Gastroesophageal sphincter (tissue), 4 donors: ENCODE data around the gene SYNM. TPM values are rescaled to one million over a fixed set of nuclear protein-coding genes. Genes with fewer than 3 reads are reported as not detected.

Source experiments
- ATAC-seq: fragments of 150-250 bp; one replicate; pipeline ENCODE4 v1.9.1; 2016; ENCODE audit warnings: mild to moderate bottlenecking, moderate library complexity
- H3K27ac ChIP-seq, 4 donors: fragments of 200-600 bp; sonication (generic) in 3 of 4; 1 replicate in 3 of 4; 2 replicates in 1 of 4; pipeline ENCODE4 v1.5.1; 2016 to 2019
- H3K27me3 ChIP-seq: fragments of 200-600 bp; sonication (generic); one replicate; pipeline ENCODE4 v1.5.1; 2019
- H3K36me3 ChIP-seq, 2 donors: fragments of 200-600 bp; sonication (generic); one replicate each; pipeline ENCODE4 v1.5.1; 2019; ENCODE audit warnings: control low read depth in 1 of 2
- H3K4me1 ChIP-seq, 3 donors: fragments of 200-600 bp; sonication (generic); 1 replicate in 2 of 3; 2 replicates in 1 of 3; pipeline ENCODE4 v1.5.1; 2016 to 2019; ENCODE audit warnings: control low read depth in 2 of 3
- H3K4me3 ChIP-seq, 2 donors: fragments of 200-600 bp; sonication (generic); one replicate each; pipeline ENCODE4 v1.5.1; 2019; ENCODE audit warnings: mild to moderate bottlenecking in 1 of 2, moderate library complexity in 1 of 2
- H3K9me3 ChIP-seq, 3 donors: fragments of 200-600 bp; sonication (generic); one replicate each; pipeline ENCODE4 v1.5.1; 2017 to 2019; ENCODE audit warnings: control low read depth in 2 of 3
- EP300 ChIP-seq: sonication (generic); formaldehyde crosslinking; IDR thresholded peaks from one replicate; pipeline ENCODE4 v1.6.1; 2017; ENCODE audit warnings: antibody characterized with exemption, mild to moderate bottlenecking
- POLR2A ChIP-seq, 2 donors: fragments of 450-650 bp; IDR thresholded peaks; one replicate each; pipeline ENCODE4 v1.6.1; 2017; ENCODE audit warnings: antibody characterized with exemption in 2 of 2, mild to moderate bottlenecking in 2 of 2, moderate library complexity in 1 of 2
- POLR2AphosphoS5 ChIP-seq: sonication (generic); formaldehyde crosslinking; IDR thresholded peaks from one replicate; pipeline ENCODE4 v1.6.1; 2017; ENCODE audit warnings: antibody characterized with exemption
- WGBS, 2 donors: methylation state at CpG; one replicate each; pipeline ENCODE4 v1.1.5; 2018; ENCODE audit warnings: low coverage in 1 of 2; 5-methylcytosine and 5-hydroxymethylcytosine counted together
- total RNA-seq, 4 donors: library from RNA; depleted of rRNA; stranded (reverse); fragments of >200 nt; gene quantifications; one replicate each; pipeline ENCODE4 v1.1.0, GENCODE V29; 2016
- TF ChIP-seq, protein P1 (sequence below), 4 experiments: fragments of 200-600 bp in 2 of 4; fragments of 450-650 bp in 2 of 4; sonication (generic) in 1 of 4; IDR thresholded peaks; one replicate each; pipeline ENCODE4 v1.5.1; 2017 to 2019; ENCODE audit warnings: antibody characterized with exemption in 4 of 4, mild to moderate bottlenecking in 2 of 4, moderate library complexity in 2 of 4

The SYNM gene
- total RNA-seq, 4 donors from 2014 or later = 1,155 to 2,820 (median 1,765) TPM

DNA sequence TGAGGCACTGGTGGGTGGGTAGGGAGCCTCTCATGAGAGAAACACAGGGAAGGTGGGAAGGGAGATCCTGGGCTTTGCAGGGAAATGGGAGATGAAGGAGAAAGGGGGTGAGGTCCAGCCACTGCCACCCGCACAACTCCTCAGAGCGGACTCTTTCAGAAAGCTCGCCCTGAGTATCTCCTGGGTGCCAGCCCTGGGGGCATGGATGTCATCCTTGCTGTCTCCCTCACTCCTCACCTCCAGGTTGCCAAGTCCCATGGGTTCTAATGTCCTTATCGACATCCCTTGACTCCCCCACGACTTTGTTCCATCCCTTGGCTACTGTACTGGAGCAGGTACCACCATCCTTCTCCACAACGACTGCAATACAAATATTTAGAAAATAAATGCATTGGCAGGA, 40.9 kb downstream of the SYNM start:
- Histone ChIP-seq H3K4me1 (peaks cover 14 to 82% (median 14%) of the 10 kb centered on the region in 3 donors), H3K27ac (peak overlapping the region; percentile 84 to 99 (median 98)), H3K4me3 (no peak overlapping the region), H3K36me3 (peaks cover 0 to 7% of the 10 kb centered on the region in 2 donors), H3K27me3 (no peaks in the 10 kb centered on the region), H3K9me3 (no peaks in the 10 kb centered on the region)
- 64 to 67% methylated on average over 3 to 4 of the region's 6 CpGs for WGBS, 2 donors
- no peak for TF ChIP-seq POLR2AphosphoS5
- no peak for TF ChIP-seq EP300
- TF ChIP-seq POLR2A (IDR thresholded peaks at IDR 0.05) = no peak
- TF ChIP-seq, protein P1, sequence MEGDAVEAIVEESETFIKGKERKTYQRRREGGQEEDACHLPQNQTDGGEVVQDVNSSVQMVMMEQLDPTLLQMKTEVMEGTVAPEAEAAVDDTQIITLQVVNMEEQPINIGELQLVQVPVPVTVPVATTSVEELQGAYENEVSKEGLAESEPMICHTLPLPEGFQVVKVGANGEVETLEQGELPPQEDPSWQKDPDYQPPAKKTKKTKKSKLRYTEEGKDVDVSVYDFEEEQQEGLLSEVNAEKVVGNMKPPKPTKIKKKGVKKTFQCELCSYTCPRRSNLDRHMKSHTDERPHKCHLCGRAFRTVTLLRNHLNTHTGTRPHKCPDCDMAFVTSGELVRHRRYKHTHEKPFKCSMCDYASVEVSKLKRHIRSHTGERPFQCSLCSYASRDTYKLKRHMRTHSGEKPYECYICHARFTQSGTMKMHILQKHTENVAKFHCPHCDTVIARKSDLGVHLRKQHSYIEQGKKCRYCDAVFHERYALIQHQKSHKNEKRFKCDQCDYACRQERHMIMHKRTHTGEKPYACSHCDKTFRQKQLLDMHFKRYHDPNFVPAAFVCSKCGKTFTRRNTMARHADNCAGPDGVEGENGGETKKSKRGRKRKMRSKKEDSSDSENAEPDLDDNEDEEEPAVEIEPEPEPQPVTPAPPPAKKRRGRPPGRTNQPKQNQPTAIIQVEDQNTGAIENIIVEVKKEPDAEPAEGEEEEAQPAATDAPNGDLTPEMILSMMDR (IDR thresholded peaks at IDR 0.05) = no peak
- no peak for ATAC-seq

GRCh38 chr15:99146661-99147060, 41.8 kb downstream of the SYNM start:
- peaks cover 0 to 12% of the 10 kb centered on the region in 2 donors for H3K36me3 ChIP-seq
- peak overlapping the region; percentile 84 to 99 (median 98) for H3K27ac ChIP-seq
- TF ChIP-seq POLR2A (IDR thresholded peaks at IDR 0.05) (no peak), EP300 (no peak), POLR2AphosphoS5 (no peak)
- TF ChIP-seq, protein P1 (IDR thresholded peaks at IDR 0.05) = no peak
- H3K4me1 ChIP-seq = peaks cover 14 to 78% (median 14%) of the 10 kb centered on the region in 3 donors
- no peak for ATAC-seq
- WGBS, 2 donors = 95% methylated on average over 4 of the region's 5 CpGs; no CpG with 5 or more reads in 1 of the 2 donors
- no peaks in the 10 kb centered on the region for H3K27me3 ChIP-seq
- no peaks in the 10 kb centered on the region for H3K9me3 ChIP-seq
- H3K4me3 ChIP-seq = no peak overlapping the region

GRCh38 chr15:99148851-99149276, 44.0 kb downstream of the SYNM start:
- ATAC-seq = peak; percentile 30
- no peaks in the 10 kb centered on the region for H3K27me3 ChIP-seq
- no peak overlapping the region for H3K4me3 ChIP-seq
- peaks cover 0 to 12% of the 10 kb centered on the region in 2 donors for H3K36me3 ChIP-seq
- no peaks in the 10 kb centered on the region for H3K9me3 ChIP-seq
- peaks cover 8 to 56% (median 8%) of the 10 kb centered on the region in 3 donors for H3K4me1 ChIP-seq
- 38 to 46% methylated on average over 3 to 5 of the region's 7 CpGs for whole genome bisulfite sequencing, 2 donors
- H3K27ac ChIP-seq = peak overlapping the region; percentile 50 to 98 (median 79)
- TF ChIP-seq EP300 (no peak), POLR2AphosphoS5 (no peak), POLR2A (IDR thresholded peaks at IDR 0.05) (no peak)
- TF ChIP-seq, protein P1 (IDR thresholded peaks at IDR 0.05) = no peak

DNA sequence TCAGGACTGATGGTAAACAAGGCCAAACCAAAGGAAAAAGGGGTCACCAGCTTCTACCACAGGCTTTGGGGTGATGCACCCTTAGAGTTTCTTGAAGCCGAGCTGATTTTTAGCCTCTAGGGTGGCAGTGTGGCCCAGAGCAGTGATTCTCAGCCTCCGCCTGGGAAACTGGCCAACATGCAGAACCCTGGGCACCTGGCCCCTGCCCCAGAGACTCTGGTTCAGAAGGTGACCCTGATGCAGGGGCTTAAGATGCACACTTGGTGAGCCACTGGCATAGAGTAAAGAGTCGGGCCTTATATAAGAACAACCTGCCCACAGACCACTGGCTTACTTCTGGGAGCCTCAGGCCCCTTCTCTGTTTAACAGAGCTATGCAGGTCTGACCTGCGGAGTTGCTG, 44.5 kb downstream of the SYNM start:
- 100% methylated on average over 1 of the region's 4 CpGs; no CpG with 5 or more reads in 1 of the 2 donors for WGBS, 2 donors
- TF ChIP-seq POLR2AphosphoS5 (no peak), EP300 (no peak), POLR2A (IDR thresholded peaks at IDR 0.05) (no peak)
- TF ChIP-seq, protein P1 (IDR thresholded peaks at IDR 0.05) = no peak
- H3K36me3 ChIP-seq = peaks cover 0 to 12% of the 10 kb centered on the region in 2 donors
- ATAC-seq = no peak
- no peaks in the 10 kb centered on the region for H3K9me3 ChIP-seq
- H3K4me1 ChIP-seq = peaks cover 4 to 51% (median 5%) of the 10 kb centered on the region in 3 donors
- peak overlapping the region in 3 of 4 donors; percentile 78 to 98 (median 80) for H3K27ac ChIP-seq
- H3K4me3 ChIP-seq = no peak overlapping the region
- H3K27me3 ChIP-seq = no peaks in the 10 kb centered on the region

GRCh38 chr15:99151156-99151555, 46.3 kb downstream of the SYNM start:
- no peaks in the 10 kb centered on the region for H3K9me3 ChIP-seq
- H3K27me3 ChIP-seq = no peaks in the 10 kb centered on the region
- H3K4me3 ChIP-seq = no peak overlapping the region
- TF ChIP-seq POLR2A (IDR thresholded peaks at IDR 0.05) (no peak), POLR2AphosphoS5 (no peak), EP300 (no peak)
- TF ChIP-seq, protein P1 (IDR thresholded peaks at IDR 0.05) = no peak
- ATAC-seq = no peak
- peak overlapping the region in 1 of 4 donors; percentile 6 for H3K27ac ChIP-seq
- WGBS, 2 donors = 48 to 100% methylated on average over 1 to 2 of the region's 2 CpGs
- H3K4me1 ChIP-seq = peaks cover 0 to 35% (median 5%) of the 10 kb centered on the region in 3 donors
- H3K36me3 ChIP-seq = peaks cover 0 to 17% of the 10 kb centered on the region in 2 donors
